ENCODE results near the gene CHDH.

Gene CHDH

GRCh38 chr3:53806182-53807116, 39.8 kb downstream of the CHDH start:
- no peak for DNase-seq

- DNase-seq: no peak
Measured at GRCh38 chr3:53805463-53806159, 40.6 kb downstream of the CHDH start.

- no peak for DNase-seq
Measured at GRCh38 chr3:53804697-53805462, 41.3 kb downstream of the CHDH start.

GRCh38 chr3:53803816-53804695, 42.2 kb downstream of the CHDH start:
- DNase-seq: no peak

- no peak for DNase-seq
Measured at GRCh38 chr3:53803124-53803815, 42.9 kb downstream of the CHDH start.

- DNase-seq: no peak
Measured at GRCh38 chr3:53802256-53802880, 43.9 kb downstream of the CHDH start.

- DNase-seq: no peak
Measured at GRCh38 chr3:53801319-53801718, 44.9 kb downstream of the CHDH start.

- DNase-seq: no peak
Measured at GRCh38 chr3:53800041-53800906, 45.9 kb downstream of the CHDH start.

- no peak for DNase-seq
Measured at GRCh38 chr3:53799338-53799865, 46.8 kb downstream of the CHDH start.

- no peak for DNase-seq
Measured at GRCh38 chr3:53798144-53798543, 48.1 kb downstream of the CHDH start.

GRCh38 chr3:53795789-53796560, 50.2 kb downstream of the CHDH start:
- DNase-seq: no peak

GRCh38 chr3:53795176-53795575, 51.0 kb downstream of the CHDH start:
- no peak for DNase-seq

- DNase-seq: no peak
Measured at GRCh38 chr3:53794597-53794996, 51.6 kb downstream of the CHDH start.

- no peak for DNase-seq
Measured at GRCh38 chr3:53792866-53793265, 53.4 kb downstream of the CHDH start.

- DNase-seq: no peak
Measured at GRCh38 chr3:53791317-53791716, 54.9 kb downstream of the CHDH start.

GRCh38 chr3:53790470-53790869, 55.7 kb downstream of the CHDH start:
- DNase-seq: no peak

GRCh38 chr3:53789459-53789858, 56.8 kb downstream of the CHDH start:
- DNase-seq: no peak

- no peak for DNase-seq
Measured at GRCh38 chr3:53788038-53788437, 58.2 kb downstream of the CHDH start.

- DNase-seq: no peak
Measured at GRCh38 chr3:53787016-53787415, 59.2 kb downstream of the CHDH start.
